Endothelial cell of umbilical vein (primary cell): ENCODE measurements around the gene PALMD.

Experiments
- CTCF ChIP-seq, 2 donors: IDR thresholded peaks; 1 replicate in 1 of 2; 2 replicates in 1 of 2; pipeline ENCODE4 v1.5.1; 2011; ENCODE audit warnings: low read length in 2 of 2, mild to moderate bottlenecking in 2 of 2, moderate library complexity in 2 of 2, control low read depth in 1 of 2, inconsistent platforms in 1 of 2, low read depth in 1 of 2; ENCODE audit not compliant: insufficient read depth in 1 of 2; ENCODE audit errors: extremely low read depth in 1 of 2
- EZH2 ChIP-seq: IDR thresholded peaks from 2 replicates; pipeline ENCODE4 v1.6.1; 2012; ENCODE audit warnings: borderline replicate concordance, low read depth, mild to moderate bottlenecking, moderate library complexity, low read length, inconsistent platforms; ENCODE audit not compliant: severe bottlenecking
- GATA2 ChIP-seq: IDR thresholded peaks from 2 replicates; pipeline ENCODE4 v1.7.0; 2011; ENCODE audit warnings: low read depth, mild to moderate bottlenecking, moderate library complexity, mixed read lengths, low read length; ENCODE audit not compliant: insufficient read length, insufficient read depth
- JUN ChIP-seq: IDR thresholded peaks from 2 replicates; pipeline ENCODE4 v1.6.1; 2011; ENCODE audit warnings: borderline replicate concordance, low read depth; ENCODE audit not compliant: insufficient read length, insufficient read depth
- MYC ChIP-seq: IDR thresholded peaks from one replicate; pipeline ENCODE4 v1.6.1; 2011; ENCODE audit warnings: mild to moderate bottlenecking, low read depth, low read length
- POLR2A ChIP-seq: IDR thresholded peaks from 2 replicates; pipeline ENCODE4 v1.6.1; 2012; ENCODE audit warnings: low read depth, mild to moderate bottlenecking, control low read depth, low read length
- POLR2AphosphoS5 ChIP-seq: IDR thresholded peaks from 2 replicates; pipeline ENCODE4 v1.6.1; 2012; ENCODE audit warnings: low read depth, mild to moderate bottlenecking, control low read depth, low read length, moderate library complexity; ENCODE audit not compliant: insufficient read depth
- TF ChIP-seq, protein P1 (sequence below): IDR thresholded peaks from 2 replicates; pipeline ENCODE4 v1.6.1; 2011; ENCODE audit not compliant: insufficient read depth, insufficient read length

GRCh38 chr1:99707535-99708142 lies 61.7 kb downstream of the PALMD start:
- TF ChIP-seq POLR2A (no peak), CTCF (IDR thresholded peaks at IDR 0.05; ENCODE audit: extremely low read depth in 1 of 2, insufficient read depth in 1 of 2, low read depth in 1 of 2, low read length in 2 of 2) (peak; percentile 58 to 71), EZH2 (no peak), POLR2AphosphoS5 (no peak), MYC (no peak), JUN (no peak), GATA2 (no peak)
- TF ChIP-seq, protein P1, sequence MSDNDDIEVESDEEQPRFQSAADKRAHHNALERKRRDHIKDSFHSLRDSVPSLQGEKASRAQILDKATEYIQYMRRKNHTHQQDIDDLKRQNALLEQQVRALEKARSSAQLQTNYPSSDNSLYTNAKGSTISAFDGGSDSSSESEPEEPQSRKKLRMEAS = no peak
